ENCODE measurements around the gene CRTAC1. TPM values are rescaled to one million over a fixed set of nuclear protein-coding genes. Genes with fewer than 3 reads are reported as not detected.

CRTAC1 gene
- total RNA-seq, 4 donors from 2014 or later: 1.4 to 3.5 (median 2.3) TPM

GRCh38 chr10:97925308-97925938 is 105.0 kb downstream of the CRTAC1 start:
- DNase-seq (ENCODE audit: low spot score in 2 of 2): no peak
- 87 to 89% methylated on average over 11 of the region's 11 CpGs for WGBS, 2 donors
- intact Hi-C loops (cut with DNase I; ENCODE audit: low total_unique reads): no loop called here

GRCh38 chr10:97924678-97925077 is 105.7 kb downstream of the CRTAC1 start:
- intact Hi-C loops (cut with DNase I; ENCODE audit: low total_unique reads): no loop called here
- no peak for DNase-seq (ENCODE audit: low spot score in 2 of 2)
- H3K4me3 ChIP-seq (ENCODE audit: low read depth, poor library complexity, severe bottlenecking): no peak overlapping the region
- WGBS, 2 donors: 58 to 82% methylated on average over 3 of the region's 3 CpGs
- TF ChIP-seq CTCF (IDR thresholded peaks at IDR 0.05) (no peak), POLR2A (IDR thresholded peaks at IDR 0.05) (no peak)

More at GRCh38 chr10:97925308-97925938, 105.0 kb downstream of the CRTAC1 start:
- TF ChIP-seq POLR2A (IDR thresholded peaks at IDR 0.05) (no peak), CTCF (IDR thresholded peaks at IDR 0.05) (no peak)
- H3K4me3 ChIP-seq (ENCODE audit: low read depth, poor library complexity, severe bottlenecking): no peak overlapping the region

- no peak for DNase-seq (ENCODE audit: low spot score in 2 of 2)
- intact Hi-C loops (cut with DNase I; ENCODE audit: low total_unique reads): no loop called here
- H3K4me3 ChIP-seq (ENCODE audit: low read depth, poor library complexity, severe bottlenecking): no peak overlapping the region
- 90 to 94% methylated on average over 5 of the region's 5 CpGs for WGBS, 2 donors
- TF ChIP-seq POLR2A (IDR thresholded peaks at IDR 0.05) (no peak), CTCF (IDR thresholded peaks at IDR 0.05) (no peak)
These were observed 106.9 kb downstream of the CRTAC1 start for GRCh38 chr10:97923476-97923875.

GRCh38 chr10:97923057-97923456 is 107.4 kb downstream of the CRTAC1 start:
- WGBS, 2 donors: 97% methylated on average over 13 of the region's 13 CpGs
- TF ChIP-seq POLR2A (IDR thresholded peaks at IDR 0.05) (no peak), CTCF (IDR thresholded peaks at IDR 0.05) (no peak)
- H3K4me3 ChIP-seq (ENCODE audit: low read depth, poor library complexity, severe bottlenecking): no peak overlapping the region
- intact Hi-C loops (cut with DNase I; ENCODE audit: low total_unique reads): no loop called here
- no peak for DNase-seq (ENCODE audit: low spot score in 2 of 2)

GRCh38 chr10:97922022-97922758 is 108.2 kb downstream of the CRTAC1 start:
- no peak for TF ChIP-seq POLR2A (IDR thresholded peaks at IDR 0.05)
- no peak for TF ChIP-seq CTCF (IDR thresholded peaks at IDR 0.05)
- H3K4me3 ChIP-seq (ENCODE audit: low read depth, poor library complexity, severe bottlenecking): no peak overlapping the region
- intact Hi-C loops (cut with DNase I; ENCODE audit: low total_unique reads): no loop called here
- WGBS, 2 donors: 55 to 64% methylated on average over 12 of the region's 12 CpGs
- DNase-seq (ENCODE audit: low spot score in 2 of 2): no peak

Data from lower leg skin (tissue), 4 donors.